ENCODE data around the gene FAM151B.

DNA sequence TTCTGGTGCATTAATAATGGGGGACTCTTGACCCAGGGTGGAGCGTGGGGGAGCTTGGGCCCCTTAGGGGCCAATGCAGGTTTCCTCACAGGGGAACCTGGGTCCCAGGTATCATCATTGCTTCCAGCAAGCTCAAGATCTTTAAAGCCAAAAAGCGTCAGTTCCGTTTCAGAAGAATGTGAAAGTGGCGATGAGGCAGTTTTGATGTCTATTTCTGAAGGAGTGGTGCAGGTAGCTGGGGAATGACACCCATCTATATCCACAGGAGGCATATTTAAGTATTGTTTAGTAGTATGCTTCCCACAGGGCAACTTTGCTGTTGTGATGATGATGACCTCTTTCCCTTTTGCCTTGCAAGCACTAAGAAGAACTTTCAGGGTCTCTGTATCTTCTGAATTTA is 71.3 kb downstream of the FAM151B start:
- TF ChIP-seq, protein P1, sequence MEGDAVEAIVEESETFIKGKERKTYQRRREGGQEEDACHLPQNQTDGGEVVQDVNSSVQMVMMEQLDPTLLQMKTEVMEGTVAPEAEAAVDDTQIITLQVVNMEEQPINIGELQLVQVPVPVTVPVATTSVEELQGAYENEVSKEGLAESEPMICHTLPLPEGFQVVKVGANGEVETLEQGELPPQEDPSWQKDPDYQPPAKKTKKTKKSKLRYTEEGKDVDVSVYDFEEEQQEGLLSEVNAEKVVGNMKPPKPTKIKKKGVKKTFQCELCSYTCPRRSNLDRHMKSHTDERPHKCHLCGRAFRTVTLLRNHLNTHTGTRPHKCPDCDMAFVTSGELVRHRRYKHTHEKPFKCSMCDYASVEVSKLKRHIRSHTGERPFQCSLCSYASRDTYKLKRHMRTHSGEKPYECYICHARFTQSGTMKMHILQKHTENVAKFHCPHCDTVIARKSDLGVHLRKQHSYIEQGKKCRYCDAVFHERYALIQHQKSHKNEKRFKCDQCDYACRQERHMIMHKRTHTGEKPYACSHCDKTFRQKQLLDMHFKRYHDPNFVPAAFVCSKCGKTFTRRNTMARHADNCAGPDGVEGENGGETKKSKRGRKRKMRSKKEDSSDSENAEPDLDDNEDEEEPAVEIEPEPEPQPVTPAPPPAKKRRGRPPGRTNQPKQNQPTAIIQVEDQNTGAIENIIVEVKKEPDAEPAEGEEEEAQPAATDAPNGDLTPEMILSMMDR (IDR thresholded peaks at IDR 0.05; ENCODE audit: control extremely low read depth in 1 of 3, insufficient read depth in 1 of 3, low read depth in 1 of 3, low read length in 3 of 3), result no peak
- TF ChIP-seq KDM1A (IDR thresholded peaks at IDR 0.05; ENCODE audit: borderline replicate concordance, low read length) (no peak), RAD21 (IDR thresholded peaks at IDR 0.05 in 1 of 2, conservative IDR thresholded peaks at IDR 0.05 in 1 of 2; ENCODE audit: low read depth in 2 of 2, low read length in 2 of 2) (no peak), ZNF274 (IDR thresholded peaks at IDR 0.05; ENCODE audit: borderline replicate concordance, extremely low read depth, low read length) (no peak), TAF1 (IDR thresholded peaks at IDR 0.05; ENCODE audit: low read depth, low read length) (no peak), BRCA1 (IDR thresholded peaks at IDR 0.05; ENCODE audit: low read depth, low read length) (no peak), HDAC6 (IDR thresholded peaks at IDR 0.05; ENCODE audit: low read depth, low read length) (no peak)
